Dedifferentiated amniotic fluid mesenchymal stem cell (primary cell): Measurements from ENCODE around the gene LINS1.
A peak's percentile ranks its signal among the peaks of the same experiment; 100 is the strongest.

Experiments used
- DNase-seq: peaks from one replicate; pipeline ENCODE4 v3.0.0-alpha.2; 2016; ENCODE audit errors: extremely low spot score

Gene LINS1

DNA sequence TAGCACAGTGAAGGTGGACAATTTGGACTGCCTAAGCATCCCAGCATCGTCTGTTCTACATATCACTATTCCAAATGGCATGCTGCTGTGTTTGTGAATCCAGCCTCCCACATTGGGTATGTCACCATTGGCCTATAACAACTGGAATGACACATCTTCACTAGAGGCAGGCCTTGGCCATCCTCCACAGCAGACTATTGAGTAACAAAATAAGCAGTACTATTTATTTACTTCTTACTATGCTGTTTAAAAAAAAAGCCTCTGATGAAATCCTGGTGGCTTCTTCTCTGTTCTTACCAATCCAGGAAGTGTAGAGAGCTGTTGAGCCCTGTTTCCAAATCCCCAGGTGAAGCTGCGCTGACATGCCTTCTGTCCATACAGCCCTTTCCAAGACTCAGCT is 42.7 kb downstream of the LINS1 start:
- DNase-seq = peak; percentile 33

- no peak for DNase-seq
These were observed 43.2 kb downstream of the LINS1 start for GRCh38 chr15:100558771-100559254.

DNA sequence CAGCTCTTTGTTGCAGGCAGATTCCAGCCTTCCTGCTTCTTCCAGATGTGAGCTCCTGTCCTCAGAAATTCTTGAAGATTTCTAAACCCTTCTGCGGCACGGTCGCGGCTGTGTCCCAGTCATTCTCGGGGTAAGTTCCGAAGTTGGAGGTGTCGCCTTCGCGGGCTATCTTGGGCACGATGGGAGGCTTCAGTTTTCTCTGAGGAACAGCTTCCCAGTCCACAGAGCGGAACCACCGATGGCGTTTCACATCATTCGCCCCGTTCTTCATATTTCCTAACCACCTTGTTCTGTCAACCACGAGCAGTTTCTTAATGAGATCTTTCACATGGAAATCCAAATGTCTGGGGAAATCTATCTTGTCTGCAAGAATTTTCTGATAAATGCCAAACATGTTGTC is 48.5 kb downstream of the LINS1 start:
- DNase-seq = no peak

- no peak for DNase-seq
These were observed 54.0 kb downstream of the LINS1 start for GRCh38 chr15:100547961-100548360.

GRCh38 chr15:100544946-100545345 is 57.0 kb downstream of the LINS1 start:
- no peak for DNase-seq

- DNase-seq = no peak
These were observed 57.6 kb downstream of the LINS1 start for GRCh38 chr15:100544338-100544841.

GRCh38 chr15:100542290-100542689 is 59.7 kb downstream of the LINS1 start:
- DNase-seq = no peak

DNA sequence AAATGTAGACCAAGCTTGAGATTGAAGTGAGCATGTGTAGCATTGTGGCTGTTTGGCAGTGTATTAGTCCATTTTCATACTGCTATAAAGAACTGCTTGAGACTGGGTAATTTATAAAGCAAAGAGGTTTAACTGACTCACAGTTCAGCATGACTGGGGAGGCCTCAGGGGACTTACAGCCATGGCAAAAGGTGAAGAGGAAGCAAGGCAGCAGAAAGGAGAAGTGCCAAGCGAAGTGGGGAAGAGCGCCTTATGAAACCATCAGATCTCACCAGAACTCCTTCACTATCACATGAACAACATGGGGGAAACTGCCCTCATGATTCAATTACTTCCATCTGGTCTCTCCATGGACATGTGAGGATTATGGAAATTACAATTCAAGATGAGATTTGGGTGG is 64.7 kb downstream of the LINS1 start:
- no peak for DNase-seq

GRCh38 chr15:100536733-100537132 is 65.3 kb downstream of the LINS1 start:
- DNase-seq = no peak

DNA sequence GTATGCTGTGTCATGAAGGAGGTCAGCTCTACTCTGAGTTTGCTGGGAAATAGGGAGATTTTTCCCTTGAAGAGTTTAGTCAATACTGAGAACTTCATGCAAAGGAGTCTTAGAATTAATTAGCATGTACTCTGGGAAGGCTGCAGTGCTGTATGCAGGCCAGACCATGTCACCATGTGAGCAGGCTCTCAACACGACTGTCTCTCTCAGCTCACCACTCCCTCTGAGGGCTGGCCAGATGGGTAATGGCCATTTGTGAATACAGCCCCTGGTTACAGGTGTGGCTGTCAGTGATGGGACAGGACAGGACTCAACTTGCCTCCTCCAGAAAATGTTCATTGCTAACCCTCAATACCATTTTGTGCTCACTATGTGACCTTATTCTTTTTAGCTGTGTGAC is 68.1 kb downstream of the LINS1 start:
- DNase-seq = no peak

DNA sequence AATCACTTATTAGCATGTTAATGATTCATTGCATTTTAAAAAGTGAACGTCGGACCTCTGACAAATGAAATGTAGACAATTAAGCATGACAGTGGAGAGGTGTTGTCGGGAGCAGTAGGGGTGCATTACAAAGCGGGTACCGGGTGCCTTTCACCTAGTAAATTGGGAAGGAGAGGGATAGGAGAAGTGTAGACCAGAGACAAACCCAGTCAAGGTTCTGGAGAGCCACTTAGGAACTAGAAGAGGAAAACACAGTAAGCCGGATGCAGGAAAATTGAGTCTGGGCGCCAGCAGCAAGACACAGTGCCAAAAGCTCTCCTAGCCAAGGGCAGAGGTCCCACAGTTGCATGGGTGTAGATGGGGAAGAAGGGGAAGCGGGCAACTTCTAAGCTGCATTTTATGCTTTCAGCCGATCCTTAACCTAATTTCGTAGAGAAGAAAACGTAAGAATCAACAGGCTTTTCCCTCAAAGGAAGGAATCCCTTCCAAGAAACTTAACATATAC is 70.1 kb downstream of the LINS1 start:
- no peak for DNase-seq

GRCh38 chr15:100531204-100531603 is 70.8 kb downstream of the LINS1 start:
- DNase-seq = no peak

DNA sequence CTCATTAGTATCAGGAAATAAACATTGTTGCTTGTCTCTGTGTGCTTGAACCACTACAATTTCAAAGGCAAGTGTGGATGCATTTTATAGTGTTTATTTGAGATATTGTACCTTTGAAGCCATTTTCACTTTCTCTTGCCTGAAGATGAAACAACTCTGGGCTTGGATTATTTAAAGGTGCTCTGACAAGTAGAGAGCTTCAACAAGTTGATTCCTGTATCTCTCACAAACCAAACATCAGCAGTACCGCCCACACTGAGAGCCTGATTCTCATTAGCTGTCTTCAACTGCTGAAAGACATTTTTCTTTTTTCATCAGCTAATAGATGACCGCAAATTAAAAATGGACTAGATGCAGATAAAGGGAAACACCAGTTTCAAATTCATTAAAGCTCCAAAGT is 72.4 kb downstream of the LINS1 start:
- no peak for DNase-seq

- DNase-seq = no peak
These were observed 73.1 kb downstream of the LINS1 start, which contains the start of gene CERS3 for GRCh38 chr15:100528833-100529428. Gene CERS3, minus strand, starts transcription at chr15:100528950. Its CDS starts 27,101 bp downstream, at chr15:100501849.

- no peak for DNase-seq
These were observed 75.9 kb downstream of the LINS1 start for GRCh38 chr15:100526027-100526481.

GRCh38 chr15:100525436-100525835 is 76.5 kb downstream of the LINS1 start:
- DNase-seq = no peak

GRCh38 chr15:100524326-100524725 is 77.7 kb downstream of the LINS1 start:
- DNase-seq = no peak

DNA sequence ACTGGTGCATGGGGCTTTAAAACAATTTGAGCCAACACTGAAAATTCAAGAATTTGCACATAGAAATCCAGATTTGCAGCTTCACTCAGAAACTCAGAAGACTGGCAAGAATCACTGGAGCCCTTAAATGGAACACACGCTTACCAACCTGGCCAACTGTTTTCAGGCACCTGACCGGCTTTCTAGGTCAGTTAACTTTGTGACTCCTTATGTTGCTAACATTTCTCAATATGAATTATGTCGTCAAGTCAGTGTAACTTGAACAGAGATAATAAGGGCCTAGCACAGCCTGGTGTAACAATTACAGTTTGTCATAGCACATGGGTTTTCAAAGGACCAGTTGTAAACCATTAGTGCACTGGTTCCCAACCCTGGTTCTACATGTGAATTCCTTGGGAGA is 80.1 kb downstream of the LINS1 start:
- no peak for DNase-seq

GRCh38 chr15:100520132-100520921 is 81.7 kb downstream of the LINS1 start:
- DNase-seq = no peak

- DNase-seq = no peak
These were observed 84.1 kb downstream of the LINS1 start for GRCh38 chr15:100517846-100518245.
